ENCODE data around the gene SFT2D3. TPM values are rescaled to one million over a fixed set of nuclear protein-coding genes. Genes with fewer than 3 reads are reported as not detected.

Gene SFT2D3
- total and polyA plus RNA-seq, 4 donors = 2.4 to 4.9 (median 4.7) TPM; not detected in 1

DNA sequence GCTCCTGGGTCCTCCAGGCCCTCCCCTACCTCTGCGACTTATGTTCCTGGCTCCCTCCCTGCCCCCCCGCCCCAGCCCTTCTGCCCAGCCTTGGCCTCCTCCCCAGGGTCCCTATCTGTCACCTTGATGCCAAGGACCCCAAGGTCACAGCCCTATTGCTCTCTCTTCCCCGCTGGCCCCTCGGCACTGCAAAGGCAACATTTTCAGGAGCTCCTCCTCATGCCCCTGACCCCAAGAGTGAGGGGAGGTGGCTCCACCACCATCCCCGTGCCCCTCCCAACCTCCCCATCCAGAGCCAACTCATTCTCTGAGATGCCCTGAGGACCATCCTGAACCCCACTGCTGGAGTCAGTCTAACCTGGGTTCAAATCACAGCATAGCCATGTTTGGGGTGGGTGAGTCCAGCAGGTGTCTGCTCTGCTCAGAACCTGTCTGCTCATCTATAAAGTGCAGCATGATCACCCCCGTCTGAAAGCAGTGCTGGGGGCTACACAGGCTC, 37.7 kb upstream of the SFT2D3 start:
- Histone ChIP-seq H3K9me3 (ENCODE audit: control insufficient read depth in 4 of 4, low read length in 3 of 4) (no peaks in the 10 kb centered on the region), H3K9ac (ENCODE audit: low read depth in 1 of 2, low read length in 2 of 2) (no peak overlapping the region), H3K36me3 (ENCODE audit: control insufficient read depth in 4 of 4, insufficient read depth in 3 of 4, low read depth in 1 of 4, low read length in 3 of 4) (no peaks in the 10 kb centered on the region), H3K27me3 (ENCODE audit: control insufficient read depth in 4 of 4, insufficient read depth in 4 of 4, low read length in 3 of 4) (no peaks in the 10 kb centered on the region), H3K27ac (ENCODE audit: low read depth in 1 of 2, low read length in 2 of 2) (peak overlapping the region; percentile 52 to 93), H3K4me3 (ENCODE audit: low read depth in 1 of 3, low read length in 3 of 3) (peak overlapping the region in 2 of 3 donors; percentile 37 to 72), H3K4me1 (ENCODE audit: control insufficient read depth in 4 of 4, insufficient read depth in 4 of 4, low read length in 3 of 4) (peaks cover 23 to 55% (median 40%) of the 10 kb centered on the region in 4 donors)
- TF ChIP-seq GABPA (IDR thresholded peaks at IDR 0.05 in 1 of 2, conservative IDR thresholded peaks at IDR 0.05 in 1 of 2) (no peak), SP1 (IDR thresholded peaks at IDR 0.05) (no peak), HNF4G (IDR thresholded peaks at IDR 0.05) (no peak), HNF4A (conservative IDR thresholded peaks at IDR 0.05) (no peak), RAD21 (IDR thresholded peaks at IDR 0.05) (no peak), FOXA2 (IDR thresholded peaks at IDR 0.05) (no peak), RXRA (IDR thresholded peaks at IDR 0.05) (no peak), YY1 (IDR thresholded peaks at IDR 0.05) (no peak), EGR1 (IDR thresholded peaks at IDR 0.05; ENCODE audit: low read depth in 2 of 2) (no peak), TAF1 (conservative IDR thresholded peaks at IDR 0.05) (no peak), ZBTB33 (IDR thresholded peaks at IDR 0.05) (no peak), NR2F2 (IDR thresholded peaks at IDR 0.05) (no peak)
- TF ChIP-seq, protein P1, sequence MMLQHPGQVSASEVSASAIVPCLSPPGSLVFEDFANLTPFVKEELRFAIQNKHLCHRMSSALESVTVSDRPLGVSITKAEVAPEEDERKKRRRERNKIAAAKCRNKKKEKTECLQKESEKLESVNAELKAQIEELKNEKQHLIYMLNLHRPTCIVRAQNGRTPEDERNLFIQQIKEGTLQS (IDR thresholded peaks at IDR 0.05) = no peak
- TF ChIP-seq, protein P2, sequence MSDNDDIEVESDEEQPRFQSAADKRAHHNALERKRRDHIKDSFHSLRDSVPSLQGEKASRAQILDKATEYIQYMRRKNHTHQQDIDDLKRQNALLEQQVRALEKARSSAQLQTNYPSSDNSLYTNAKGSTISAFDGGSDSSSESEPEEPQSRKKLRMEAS (IDR thresholded peaks at IDR 0.05) = no peak
- TF ChIP-seq, protein P3, sequence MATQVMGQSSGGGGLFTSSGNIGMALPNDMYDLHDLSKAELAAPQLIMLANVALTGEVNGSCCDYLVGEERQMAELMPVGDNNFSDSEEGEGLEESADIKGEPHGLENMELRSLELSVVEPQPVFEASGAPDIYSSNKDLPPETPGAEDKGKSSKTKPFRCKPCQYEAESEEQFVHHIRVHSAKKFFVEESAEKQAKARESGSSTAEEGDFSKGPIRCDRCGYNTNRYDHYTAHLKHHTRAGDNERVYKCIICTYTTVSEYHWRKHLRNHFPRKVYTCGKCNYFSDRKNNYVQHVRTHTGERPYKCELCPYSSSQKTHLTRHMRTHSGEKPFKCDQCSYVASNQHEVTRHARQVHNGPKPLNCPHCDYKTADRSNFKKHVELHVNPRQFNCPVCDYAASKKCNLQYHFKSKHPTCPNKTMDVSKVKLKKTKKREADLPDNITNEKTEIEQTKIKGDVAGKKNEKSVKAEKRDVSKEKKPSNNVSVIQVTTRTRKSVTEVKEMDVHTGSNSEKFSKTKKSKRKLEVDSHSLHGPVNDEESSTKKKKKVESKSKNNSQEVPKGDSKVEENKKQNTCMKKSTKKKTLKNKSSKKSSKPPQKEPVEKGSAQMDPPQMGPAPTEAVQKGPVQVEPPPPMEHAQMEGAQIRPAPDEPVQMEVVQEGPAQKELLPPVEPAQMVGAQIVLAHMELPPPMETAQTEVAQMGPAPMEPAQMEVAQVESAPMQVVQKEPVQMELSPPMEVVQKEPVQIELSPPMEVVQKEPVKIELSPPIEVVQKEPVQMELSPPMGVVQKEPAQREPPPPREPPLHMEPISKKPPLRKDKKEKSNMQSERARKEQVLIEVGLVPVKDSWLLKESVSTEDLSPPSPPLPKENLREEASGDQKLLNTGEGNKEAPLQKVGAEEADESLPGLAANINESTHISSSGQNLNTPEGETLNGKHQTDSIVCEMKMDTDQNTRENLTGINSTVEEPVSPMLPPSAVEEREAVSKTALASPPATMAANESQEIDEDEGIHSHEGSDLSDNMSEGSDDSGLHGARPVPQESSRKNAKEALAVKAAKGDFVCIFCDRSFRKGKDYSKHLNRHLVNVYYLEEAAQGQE (IDR thresholded peaks at IDR 0.05) = no peak
- WGBS = 39% methylated on average over 6 of the region's 6 CpGs
- no peak for DNase-seq (ENCODE audit: low spot score)

- peak overlapping the region; percentile 80 to 86 for H3K9ac ChIP-seq (ENCODE audit: low read depth in 1 of 2, low read length in 2 of 2)
These were observed 37.0 kb upstream of the SFT2D3 start for GRCh38 chr2:127664065-127664894.

More at GRCh38 chr2:127664065-127664894, 37.0 kb upstream of the SFT2D3 start:
- Histone ChIP-seq H3K9me3 (ENCODE audit: control insufficient read depth in 4 of 4, low read length in 3 of 4) (no peaks in the 10 kb centered on the region), H3K4me1 (ENCODE audit: control insufficient read depth in 4 of 4, insufficient read depth in 4 of 4, low read length in 3 of 4) (peaks cover 23 to 55% (median 39%) of the 10 kb centered on the region in 4 donors), H3K4me3 (ENCODE audit: low read depth in 1 of 3, low read length in 3 of 3) (peak overlapping the region; percentile 49 to 72 (median 63)), H3K27ac (ENCODE audit: low read depth in 1 of 2, low read length in 2 of 2) (peak overlapping the region; percentile 87 to 93), H3K27me3 (ENCODE audit: control insufficient read depth in 4 of 4, insufficient read depth in 4 of 4, low read length in 3 of 4) (no peaks in the 10 kb centered on the region), H3K36me3 (ENCODE audit: control insufficient read depth in 4 of 4, insufficient read depth in 3 of 4, low read depth in 1 of 4, low read length in 3 of 4) (no peaks in the 10 kb centered on the region)
- no peak for DNase-seq (ENCODE audit: low spot score)
- WGBS = 6% methylated on average over 69 of the region's 69 CpGs
- TF ChIP-seq, protein P3 (IDR thresholded peaks at IDR 0.05) = no peak
- TF ChIP-seq HNF4A (conservative IDR thresholded peaks at IDR 0.05) = peak in 1 of 2 donors; percentile 8
- TF ChIP-seq JUND (IDR thresholded peaks at IDR 0.05) = no peak
